ENCODE measurements around the gene UBE2K. TPM values are rescaled to one million over a fixed set of nuclear protein-coding genes. Genes with fewer than 3 reads are reported as not detected.

The UBE2K gene
- total and polyA plus RNA-seq, 3 experiments from 2014 or later, result 71.1 to 88.3 (median 87.5) TPM

Other genes with a start within 250 kb of the UBE2K start
- 1,000 to 10,000 TPM; 1,627 to 1,651 TPM for gene RPL9, start 239.2 kb upstream of the UBE2K start, total RNA-seq
- gene RPL9, start 239.2 kb upstream of the UBE2K start, polyA plus RNA-seq, result 1,921 TPM
- 10 to 100 TPM; 34.0 to 38.0 TPM for gene LIAS, start 239.1 kb upstream of the UBE2K start, total RNA-seq
- 13.0 TPM for gene LIAS, start 239.1 kb upstream of the UBE2K start, polyA plus RNA-seq
- gene UGDH, start 170.7 kb upstream of the UBE2K start, total RNA-seq, result 10 to 100 TPM; 26.9 to 34.9 TPM
- gene UGDH, start 170.7 kb upstream of the UBE2K start, polyA plus RNA-seq, result 30.0 TPM
- 1 to 10 TPM; 2.2 TPM for gene SMIM14, start 59.3 kb upstream of the UBE2K start, total RNA-seq
- gene SMIM14, start 59.3 kb upstream of the UBE2K start, polyA plus RNA-seq, result 46.4 TPM

Data from CD8-positive, alpha-beta memory T cell (primary cell).